MCF 10A (cell line): ENCODE data around the gene BMPR1A. TPM values are rescaled to one million over a fixed set of nuclear protein-coding genes. Genes with fewer than 3 reads are reported as not detected.

Source experiments
- BruUV-seq: library from RNA; stranded (reverse); fragments of 400-500 nt; replicated peaks from 2 replicates; lab custom pipeline; 2021; lab: Mats Ljungman, UMichigan
- CTCF ChIA-PET: fragments of 300-600 bp; sonication (Branson Sonifier 250); formaldehyde crosslinking; extraction: SDS; loops from one replicate; lab custom pipeline; 2021; ENCODE audit warnings: antibody characterized with exemption, inconsistent platforms; lab: Yijun Ruan, JAX
- POLR2A ChIA-PET: fragments of 300-600, 350-650 bp; sonication (Branson Sonifier 250); formaldehyde crosslinking; extraction: SDS; loops from one replicate; lab custom pipeline; 2020; ENCODE audit warnings: antibody characterized with exemption, inconsistent platforms; lab: Yijun Ruan, JAX
- DNase-seq: peaks from one replicate; pipeline ENCODE4 v3.0.0-alpha.2; 2018; ENCODE audit not compliant: unreplicated experiment
- H3K27ac Mint-ChIP-seq: one replicate; pipeline ENCODE4 v1.8.0; 2022; ENCODE audit warnings: mild to moderate bottlenecking, low read depth, mixed read lengths; ENCODE audit not compliant: unreplicated experiment
- H3K27me3 Mint-ChIP-seq: one replicate; pipeline ENCODE4 v1.8.0; 2022; ENCODE audit warnings: mixed read lengths; ENCODE audit not compliant: insufficient read depth, unreplicated experiment
- H3K36me3 Mint-ChIP-seq: one replicate; pipeline ENCODE4 v1.8.0; 2022; ENCODE audit warnings: mild to moderate bottlenecking, moderate library complexity, mixed read lengths; ENCODE audit not compliant: insufficient read depth, unreplicated experiment
- H3K4me1 Mint-ChIP-seq: one replicate; pipeline ENCODE4 v1.8.0; 2022; ENCODE audit warnings: mixed read lengths; ENCODE audit not compliant: insufficient read depth, unreplicated experiment
- H3K4me3 Mint-ChIP-seq: one replicate; pipeline ENCODE4 v1.8.0; 2022; ENCODE audit warnings: mild to moderate bottlenecking, moderate library complexity, mixed read lengths; ENCODE audit not compliant: unreplicated experiment
- H3K9me3 Mint-ChIP-seq: one replicate; pipeline ENCODE4 v1.8.0; 2022; ENCODE audit warnings: mixed read lengths; ENCODE audit not compliant: unreplicated experiment
- CTCF ChIP-seq: fragments of 200-600 bp; IDR thresholded peaks from one replicate; pipeline ENCODE4 v1.8.0; 2022; ENCODE audit warnings: antibody characterized with exemption, mild to moderate bottlenecking; ENCODE audit not compliant: unreplicated experiment
- intact Hi-C: fragments of 100-400 bp; cut with micrococcal nuclease; formaldehyde crosslinking; loops from 2 replicates; pipeline ENCODE4 v1.14.1; 2022
- total RNA-seq: library from RNA; stranded (reverse); gene quantifications from 2 replicates; pipeline ENCODE4 v1.2.3, GENCODE V29; 2022

BMPR1A gene
- total RNA-seq, 1 experiment from 2014 or later: 27.3 TPM

DNA sequence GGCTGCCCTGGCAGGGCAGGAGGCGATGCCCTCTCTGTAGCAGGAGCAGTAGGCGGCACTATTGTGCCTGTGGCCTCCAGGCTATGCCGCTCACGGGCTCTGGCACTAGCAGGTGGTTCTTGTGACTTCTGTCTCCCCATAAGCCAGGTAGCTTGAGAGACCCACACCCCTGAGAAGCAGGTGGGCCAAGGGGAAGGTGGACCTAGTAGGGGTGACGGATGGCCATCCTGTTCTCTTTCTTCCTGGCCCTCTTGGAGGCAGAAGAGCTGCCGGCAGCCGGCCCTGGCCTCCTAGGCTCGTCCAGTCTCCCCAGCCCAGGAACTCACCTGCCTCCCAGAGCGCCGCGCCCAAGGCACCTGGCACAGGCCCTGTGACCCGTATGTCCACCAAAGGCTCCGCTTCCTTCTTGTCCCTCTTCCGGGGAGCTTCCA is 185.6 kb downstream of the BMPR1A start:
- no peak for DNase-seq
- no peaks in the 10 kb centered on the region for H3K36me3 Mint-ChIP-seq
- BruUV-seq: no TSS peak
- H3K4me1 Mint-ChIP-seq: no peaks in the 10 kb centered on the region
- H3K27ac Mint-ChIP-seq: no peak overlapping the region
- TF ChIP-seq CTCF: no peak
- CTCF ChIA-PET: interaction anchor here (0.7 to 6.5 kb wide), 4 partner anchors 11 to 97 kb away, joined by 4 to 66 read pairs (median 4); partner anchors contain the start of gene ADIRF
- no peaks in the 10 kb centered on the region for H3K9me3 Mint-ChIP-seq
- intact Hi-C loops: no loop called here
- H3K27me3 Mint-ChIP-seq: no peaks in the 10 kb centered on the region
- no peak overlapping the region for H3K4me3 Mint-ChIP-seq
- POLR2A ChIA-PET: interaction anchor here (0.6 kb wide), 1 partner anchor 16 kb away, joined by 3 read pairs; the partner anchor contains the start of gene SNCG

DNA sequence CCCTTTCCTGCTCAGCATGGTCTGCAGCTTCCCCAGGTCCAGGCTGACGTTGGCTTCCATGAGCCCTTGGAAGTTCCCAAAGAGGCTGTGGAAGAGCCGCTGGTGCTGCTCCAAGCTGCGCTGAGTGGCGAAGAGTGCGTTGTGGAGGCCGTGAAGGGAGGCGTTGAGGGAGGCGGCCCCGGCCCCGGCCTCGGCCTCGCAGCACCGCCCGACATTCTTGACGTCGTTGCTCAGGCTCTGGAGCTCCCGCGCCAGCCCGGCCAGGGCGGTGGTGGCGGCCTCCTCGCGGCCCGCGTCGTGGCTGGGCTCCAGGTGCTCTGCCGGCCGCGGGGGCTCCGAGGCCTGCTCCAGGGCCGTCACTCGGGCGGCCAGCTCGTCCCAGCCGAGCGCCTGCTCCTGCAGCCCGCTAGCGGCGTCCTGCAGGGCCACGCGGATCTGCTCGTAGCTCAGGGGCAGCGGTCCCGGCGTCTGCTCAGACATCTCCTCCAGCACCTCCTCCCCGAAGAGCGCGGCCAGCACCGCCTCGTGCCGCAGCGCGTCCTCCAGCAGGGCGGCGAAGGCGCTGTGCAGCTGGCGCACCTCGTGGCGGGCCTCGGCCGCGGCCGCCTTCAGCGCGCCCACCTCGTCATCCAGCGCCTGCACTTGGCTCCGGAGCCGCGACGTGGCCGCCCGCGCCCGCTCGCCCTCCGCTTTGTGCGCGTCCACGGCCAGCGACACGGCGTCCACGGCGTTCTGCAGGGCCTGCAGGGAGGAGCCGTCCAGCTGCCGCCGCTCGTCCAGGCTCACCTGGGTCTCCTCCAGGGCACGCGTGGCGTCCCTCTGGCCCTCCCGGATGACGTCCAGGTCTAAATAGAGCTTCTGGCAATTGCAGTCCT is 186.3 kb downstream of the BMPR1A start:
- Mint-ChIP-seq H3K36me3 (no peaks in the 10 kb centered on the region), H3K9me3 (no peaks in the 10 kb centered on the region), H3K4me3 (no peak overlapping the region), H3K27me3 (no peaks in the 10 kb centered on the region), H3K27ac (no peak overlapping the region), H3K4me1 (no peaks in the 10 kb centered on the region)
- BruUV-seq: no TSS peak
- no peak for DNase-seq
- intact Hi-C loops: no loop called here
- no peak for TF ChIP-seq CTCF
- ChIA-PET POLR2A (interaction anchor here (0.5 kb wide), 1 partner anchor 99 kb away, joined by 5 read pairs; no protein-coding TSS in a partner anchor), CTCF (interaction anchor here (0.7 to 6.5 kb wide), 5 partner anchors 10 to 96 kb away, joined by 4 to 66 read pairs (median 4); partner anchors contain the start of gene ADIRF)

DNA sequence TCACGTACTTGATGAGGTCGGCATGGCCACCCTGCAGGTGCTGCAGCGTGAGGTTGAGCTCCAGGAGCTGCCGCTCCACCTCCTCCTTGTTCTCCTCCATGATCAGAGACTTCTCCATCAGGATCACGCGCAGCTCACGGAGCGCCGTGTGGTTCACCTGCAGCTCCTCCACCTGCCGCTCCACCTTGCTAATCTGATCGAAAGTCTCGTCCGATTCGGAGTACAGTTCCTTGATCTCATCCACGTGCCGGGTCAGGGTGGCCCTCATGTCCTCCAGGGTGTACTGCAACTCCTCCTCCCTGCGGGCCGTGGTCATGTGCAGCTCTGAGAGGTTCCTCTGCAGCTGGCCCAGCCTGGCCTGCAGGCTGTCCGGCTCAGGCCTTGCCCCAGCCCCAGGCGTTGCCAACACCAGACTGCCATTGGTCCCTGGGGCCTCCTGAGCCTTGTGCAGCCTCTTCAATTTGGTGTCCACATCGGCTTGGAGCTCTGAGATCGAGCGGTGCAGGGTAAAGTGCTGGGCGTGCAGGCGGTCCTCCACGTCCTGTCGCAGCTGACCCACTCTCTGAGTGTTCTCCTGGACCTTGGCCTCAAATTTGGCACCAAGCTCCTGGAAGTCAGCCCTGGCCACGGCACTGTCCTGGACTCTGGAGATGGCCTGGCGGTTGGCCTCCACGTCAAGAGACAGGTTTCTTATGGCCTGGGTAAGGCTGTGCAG is 187.1 kb downstream of the BMPR1A start:
- H3K4me1 Mint-ChIP-seq: no peaks in the 10 kb centered on the region
- BruUV-seq: no TSS peak
- intact Hi-C loops: no loop called here
- CTCF ChIA-PET: interaction anchor here (1.0 to 6.5 kb wide), 4 partner anchors 11 to 95 kb away, joined by 4 to 66 read pairs (median 4); partner anchors contain the start of gene ADIRF
- POLR2A ChIA-PET: interaction anchor here (0.6 to 1.5 kb wide), 3 partner anchors 25 to 146 kb away, joined by 3 to 4 read pairs (median 3); partner anchors contain the start of gene ADIRF
- H3K27ac Mint-ChIP-seq: no peak overlapping the region
- H3K27me3 Mint-ChIP-seq: no peaks in the 10 kb centered on the region
- no peak overlapping the region for H3K4me3 Mint-ChIP-seq
- DNase-seq: no peak
- H3K9me3 Mint-ChIP-seq: no peaks in the 10 kb centered on the region
- no peak for TF ChIP-seq CTCF
- no peaks in the 10 kb centered on the region for H3K36me3 Mint-ChIP-seq

GRCh38 chr10:86944031-86944419 is 187.6 kb downstream of the BMPR1A start:
- intact Hi-C loops: no loop called here
- Mint-ChIP-seq H3K36me3 (no peaks in the 10 kb centered on the region), H3K27me3 (no peaks in the 10 kb centered on the region), H3K4me3 (no peak overlapping the region), H3K27ac (no peak overlapping the region), H3K4me1 (no peaks in the 10 kb centered on the region), H3K9me3 (no peaks in the 10 kb centered on the region)
- ChIA-PET POLR2A (interaction anchor here (0.6 to 1.5 kb wide), 4 partner anchors 15 to 145 kb away, joined by 3 to 4 read pairs (median 3); partner anchors contain the start of gene ADIRF), CTCF (interaction anchor here (1.8 kb wide), 1 partner anchor 95 kb away, joined by 5 read pairs; no protein-coding TSS in a partner anchor)
- TF ChIP-seq CTCF: no peak
- no TSS peak for BruUV-seq
- no peak for DNase-seq
